Effector CD8-positive, alpha-beta T cell (primary cell): ENCODE results near the gene TNFRSF12A.
"Not testable (repeated sequence)": the region's sequence is repeated elsewhere in the genome, so short reads cannot be mapped to it uniquely, and the experiment has no call there.

Experiments
- DNase-seq: peaks from one replicate; lab custom pipeline; 2025; lab: John Stamatoyannopoulos, UW

TNFRSF12A gene

GRCh38 chr16:3049921-3050481 is 29.8 kb downstream of the TNFRSF12A start:
- no peak for DNase-seq

- DNase-seq: no peak
Observed at GRCh38 chr16:3050487-3050886, 30.3 kb downstream of the TNFRSF12A start.

GRCh38 chr16:3051009-3051408 is 30.8 kb downstream of the TNFRSF12A start:
- DNase-seq: no peak

GRCh38 chr16:3051494-3051893 is 31.3 kb downstream of the TNFRSF12A start:
- DNase-seq: no peak

- DNase-seq: not testable (repeated sequence)
Observed at GRCh38 chr16:3052571-3053329, 32.6 kb downstream of the TNFRSF12A start.

GRCh38 chr16:3053330-3053710 is 33.2 kb downstream of the TNFRSF12A start:
- not testable (repeated sequence) for DNase-seq

GRCh38 chr16:3054965-3055733 is 35.0 kb downstream of the TNFRSF12A start:
- no peak for DNase-seq

GRCh38 chr16:3055734-3056115 is 35.6 kb downstream of the TNFRSF12A start:
- DNase-seq: not testable (repeated sequence)

- DNase-seq: no peak
Observed at GRCh38 chr16:3056336-3057180, 36.4 kb downstream of the TNFRSF12A start.

GRCh38 chr16:3057181-3058138 is 37.3 kb downstream of the TNFRSF12A start:
- no peak for DNase-seq

GRCh38 chr16:3058139-3059030 is 38.2 kb downstream of the TNFRSF12A start:
- peak; percentile 41 for DNase-seq

GRCh38 chr16:3059041-3059722 is 39.0 kb downstream of the TNFRSF12A start:
- peak; percentile 81 for DNase-seq

- DNase-seq: no peak
Observed at GRCh38 chr16:3059723-3060242, 39.6 kb downstream of the TNFRSF12A start.

- DNase-seq: no peak
Observed at GRCh38 chr16:3060339-3061127, 40.4 kb downstream of the TNFRSF12A start.

GRCh38 chr16:3062553-3062952 is 42.4 kb downstream of the TNFRSF12A start:
- no peak for DNase-seq

- no peak for DNase-seq
Observed at GRCh38 chr16:3063625-3064386, 43.6 kb downstream of the TNFRSF12A start.

- peak; percentile 56 for DNase-seq
Observed at GRCh38 chr16:3065069-3065741, 45.0 kb downstream of the TNFRSF12A start, which contains the start of gene IL32. TSS of gene IL32 (plus strand) at chr16:3065640. CDS start at chr16:3065812, 172 bp downstream.
